ENCODE measurements around the gene LAPTM5.

LAPTM5 gene

GRCh38 chr1:30725450-30726095, 32.0 kb downstream of the LAPTM5 start:
- TF ChIP-seq POLR2AphosphoS5 (IDR thresholded peaks at IDR 0.05; ENCODE audit: low read depth, low read length) (no peak), FOXP2 (optimal IDR thresholded peaks at IDR 0.05; ENCODE audit: borderline replicate concordance, extremely low read depth, extremely low read length, insufficient read depth) (no peak), SIN3A (IDR thresholded peaks at IDR 0.05; ENCODE audit: borderline replicate concordance, insufficient read depth, low read length) (no peak), TAF1 (IDR thresholded peaks at IDR 0.05; ENCODE audit: borderline replicate concordance, insufficient read depth, low read length) (no peak), REST (IDR thresholded peaks at IDR 0.05; ENCODE audit: insufficient read depth in 1 of 2, low read depth in 2 of 2, low read length in 2 of 2) (no peak)

- no peak for TF ChIP-seq REST (IDR thresholded peaks at IDR 0.05; ENCODE audit: insufficient read depth in 1 of 2, low read depth in 2 of 2, low read length in 2 of 2)
- no peak for TF ChIP-seq FOXP2 (optimal IDR thresholded peaks at IDR 0.05; ENCODE audit: borderline replicate concordance, extremely low read depth, extremely low read length, insufficient read depth)
- no peak for TF ChIP-seq SIN3A (IDR thresholded peaks at IDR 0.05; ENCODE audit: borderline replicate concordance, insufficient read depth, low read length)
- no peak for TF ChIP-seq POLR2AphosphoS5 (IDR thresholded peaks at IDR 0.05; ENCODE audit: low read depth, low read length)
- no peak for TF ChIP-seq TAF1 (IDR thresholded peaks at IDR 0.05; ENCODE audit: borderline replicate concordance, insufficient read depth, low read length)
Observed at GRCh38 chr1:30724655-30725421, 32.7 kb downstream of the LAPTM5 start.

GRCh38 chr1:30724175-30724574, 33.4 kb downstream of the LAPTM5 start:
- no peak for TF ChIP-seq POLR2AphosphoS5 (IDR thresholded peaks at IDR 0.05; ENCODE audit: low read depth, low read length)
- TF ChIP-seq FOXP2 (optimal IDR thresholded peaks at IDR 0.05; ENCODE audit: borderline replicate concordance, extremely low read depth, extremely low read length, insufficient read depth) = no peak
- TF ChIP-seq SIN3A (IDR thresholded peaks at IDR 0.05; ENCODE audit: borderline replicate concordance, insufficient read depth, low read length) = no peak
- no peak for TF ChIP-seq TAF1 (IDR thresholded peaks at IDR 0.05; ENCODE audit: borderline replicate concordance, insufficient read depth, low read length)
- TF ChIP-seq REST (IDR thresholded peaks at IDR 0.05; ENCODE audit: insufficient read depth in 1 of 2, low read depth in 2 of 2, low read length in 2 of 2) = no peak

GRCh38 chr1:30723331-30723755, 34.2 kb downstream of the LAPTM5 start, which contains the start of gene MATN1:
MATN1 (minus strand) TSS chr1:30723585; CDS start chr1:30723551, 34 bp downstream.
- TF ChIP-seq SIN3A (IDR thresholded peaks at IDR 0.05; ENCODE audit: borderline replicate concordance, insufficient read depth, low read length) (no peak), POLR2AphosphoS5 (IDR thresholded peaks at IDR 0.05; ENCODE audit: low read depth, low read length) (no peak), REST (IDR thresholded peaks at IDR 0.05; ENCODE audit: insufficient read depth in 1 of 2, low read depth in 2 of 2, low read length in 2 of 2) (no peak), TAF1 (IDR thresholded peaks at IDR 0.05; ENCODE audit: borderline replicate concordance, insufficient read depth, low read length) (no peak), FOXP2 (optimal IDR thresholded peaks at IDR 0.05; ENCODE audit: borderline replicate concordance, extremely low read depth, extremely low read length, insufficient read depth) (no peak)
